Ishikawa (cell line): ENCODE results near the gene FAM83E.
A peak's percentile ranks its signal among the peaks of the same experiment; 100 is the strongest.

ENCODE experiments used
- EGR1 ChIP-seq: IDR thresholded peaks from 2 replicates; pipeline ENCODE4 v1.6.1; 2012
- FOXM1 ChIP-seq: IDR thresholded peaks from 2 replicates; pipeline ENCODE4 v1.6.1; 2012; ENCODE audit warnings: low read depth, borderline replicate concordance
- NFIC ChIP-seq: IDR thresholded peaks from 2 replicates; pipeline ENCODE4 v1.6.1; 2012
- RAD21 ChIP-seq: IDR thresholded peaks from 2 replicates; pipeline ENCODE4 v1.6.1; 2012; ENCODE audit warnings: low read depth
- TAF1 ChIP-seq: IDR thresholded peaks from 2 replicates; pipeline ENCODE4 v1.6.1; 2012; ENCODE audit warnings: low read depth, mild to moderate bottlenecking
- TCF12 ChIP-seq: IDR thresholded peaks from 2 replicates; pipeline ENCODE4 v1.6.1; 2012; ENCODE audit warnings: low read depth
- TEAD4 ChIP-seq: IDR thresholded peaks from 2 replicates; pipeline ENCODE4 v1.6.1; 2012
- YY1 ChIP-seq: IDR thresholded peaks from 2 replicates; pipeline ENCODE4 v1.6.1; 2012; ENCODE audit warnings: low read depth
- ZBTB7A ChIP-seq: IDR thresholded peaks from 2 replicates; pipeline ENCODE4 v1.6.1; 2012; ENCODE audit warnings: low read depth
- TF ChIP-seq, protein P1 (sequence below): IDR thresholded peaks from 2 replicates; pipeline ENCODE4 v1.6.1; 2012
- TF ChIP-seq, protein P2 (sequence below): IDR thresholded peaks from 2 replicates; pipeline ENCODE4 v1.6.1; 2012; ENCODE audit warnings: low read depth, mild to moderate bottlenecking

DNA sequence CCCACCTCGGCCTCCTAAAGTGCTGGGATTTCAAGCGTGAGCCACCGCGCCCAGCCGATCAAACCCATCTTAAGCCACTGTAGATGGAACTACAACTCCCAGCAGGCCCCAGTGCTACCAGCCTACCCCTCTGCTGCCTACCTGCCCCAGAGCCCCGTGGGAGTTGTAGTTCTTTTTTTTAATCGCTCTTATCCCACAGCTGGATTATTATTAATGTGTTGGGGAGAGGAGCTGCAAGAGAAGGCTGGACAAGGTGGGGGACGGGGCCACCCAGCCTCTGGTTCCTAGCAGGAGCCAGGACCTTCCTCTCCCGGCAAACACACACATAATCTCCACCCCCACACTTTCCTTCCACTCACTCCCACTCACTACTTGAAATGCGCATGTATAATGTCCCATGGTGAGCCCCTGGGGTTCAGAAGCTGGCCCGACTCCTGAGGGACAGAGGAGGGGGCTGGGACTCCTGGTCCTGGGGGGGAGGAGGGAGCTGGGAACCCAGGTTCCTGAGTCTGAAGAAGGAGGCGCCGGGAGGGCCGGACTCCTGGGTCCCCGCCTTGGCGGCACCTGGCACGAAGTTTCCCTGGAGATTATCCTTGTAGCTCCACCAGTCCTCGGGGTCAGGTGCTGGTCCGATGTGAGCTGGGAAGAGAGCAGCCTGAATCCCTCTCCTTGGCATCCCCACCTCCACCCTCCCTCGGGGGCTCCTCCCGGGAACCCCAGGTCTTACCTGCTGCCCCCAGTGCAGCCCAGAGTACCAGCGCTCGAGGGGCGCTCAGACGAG, 30.2 kb upstream of the FAM83E start:
- TF ChIP-seq, protein P1, sequence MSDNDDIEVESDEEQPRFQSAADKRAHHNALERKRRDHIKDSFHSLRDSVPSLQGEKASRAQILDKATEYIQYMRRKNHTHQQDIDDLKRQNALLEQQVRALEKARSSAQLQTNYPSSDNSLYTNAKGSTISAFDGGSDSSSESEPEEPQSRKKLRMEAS, result no peak; the same call in 1 of the 2 replicates
- TF ChIP-seq RAD21 (no peak), YY1 (0 out of 2 replicates have a peak, but pooled peaks have one; percentile 41), TAF1 (no peak), NFIC (no peak), EGR1 (peak; percentile 71; the same call in 1 of the 2 replicates), TCF12 (no peak), ZBTB7A (0 out of 2 replicates have a peak, but pooled peaks have one; percentile 48), FOXM1 (no peak), TEAD4 (no peak)
- TF ChIP-seq, protein P2, sequence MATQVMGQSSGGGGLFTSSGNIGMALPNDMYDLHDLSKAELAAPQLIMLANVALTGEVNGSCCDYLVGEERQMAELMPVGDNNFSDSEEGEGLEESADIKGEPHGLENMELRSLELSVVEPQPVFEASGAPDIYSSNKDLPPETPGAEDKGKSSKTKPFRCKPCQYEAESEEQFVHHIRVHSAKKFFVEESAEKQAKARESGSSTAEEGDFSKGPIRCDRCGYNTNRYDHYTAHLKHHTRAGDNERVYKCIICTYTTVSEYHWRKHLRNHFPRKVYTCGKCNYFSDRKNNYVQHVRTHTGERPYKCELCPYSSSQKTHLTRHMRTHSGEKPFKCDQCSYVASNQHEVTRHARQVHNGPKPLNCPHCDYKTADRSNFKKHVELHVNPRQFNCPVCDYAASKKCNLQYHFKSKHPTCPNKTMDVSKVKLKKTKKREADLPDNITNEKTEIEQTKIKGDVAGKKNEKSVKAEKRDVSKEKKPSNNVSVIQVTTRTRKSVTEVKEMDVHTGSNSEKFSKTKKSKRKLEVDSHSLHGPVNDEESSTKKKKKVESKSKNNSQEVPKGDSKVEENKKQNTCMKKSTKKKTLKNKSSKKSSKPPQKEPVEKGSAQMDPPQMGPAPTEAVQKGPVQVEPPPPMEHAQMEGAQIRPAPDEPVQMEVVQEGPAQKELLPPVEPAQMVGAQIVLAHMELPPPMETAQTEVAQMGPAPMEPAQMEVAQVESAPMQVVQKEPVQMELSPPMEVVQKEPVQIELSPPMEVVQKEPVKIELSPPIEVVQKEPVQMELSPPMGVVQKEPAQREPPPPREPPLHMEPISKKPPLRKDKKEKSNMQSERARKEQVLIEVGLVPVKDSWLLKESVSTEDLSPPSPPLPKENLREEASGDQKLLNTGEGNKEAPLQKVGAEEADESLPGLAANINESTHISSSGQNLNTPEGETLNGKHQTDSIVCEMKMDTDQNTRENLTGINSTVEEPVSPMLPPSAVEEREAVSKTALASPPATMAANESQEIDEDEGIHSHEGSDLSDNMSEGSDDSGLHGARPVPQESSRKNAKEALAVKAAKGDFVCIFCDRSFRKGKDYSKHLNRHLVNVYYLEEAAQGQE, result no peak
